SIG-M5 (cell line): ENCODE measurements around the gene SOX1.

Source experiments
- DNase-seq: peaks from one replicate; lab custom pipeline; 2025; lab: John Stamatoyannopoulos, UW

Gene SOX1

GRCh38 chr13:112058941-112059340 is 8.0 kb upstream of the SOX1 start:
- DNase-seq: no peak

GRCh38 chr13:112059457-112060281 is 7.3 kb upstream of the SOX1 start:
- no peak for DNase-seq

GRCh38 chr13:112060282-112060830 is 6.6 kb upstream of the SOX1 start:
- DNase-seq: no peak

GRCh38 chr13:112060899-112061366 is 6.0 kb upstream of the SOX1 start:
- no peak for DNase-seq

GRCh38 chr13:112061367-112062061 is 5.4 kb upstream of the SOX1 start:
- no peak for DNase-seq

GRCh38 chr13:112062072-112062567 is 4.8 kb upstream of the SOX1 start:
- no peak for DNase-seq

GRCh38 chr13:112062571-112063570 is 4.1 kb upstream of the SOX1 start:
- no peak for DNase-seq

- no peak for DNase-seq
Measured at GRCh38 chr13:112063807-112064206, 3.1 kb upstream of the SOX1 start.

- DNase-seq: no peak
Measured at GRCh38 chr13:112064222-112064621, 2.7 kb upstream of the SOX1 start.

- DNase-seq: no peak
Measured at GRCh38 chr13:112065521-112065866, 1.5 kb upstream of the SOX1 start.

GRCh38 chr13:112065867-112066623 is 904 bp upstream of the SOX1 start:
- no peak for DNase-seq

GRCh38 chr13:112066624-112067004 is 335 bp upstream of the SOX1 start:
- no peak for DNase-seq

GRCh38 chr13:112067871-112068539 is 1.1 kb downstream of the SOX1 start:
- no peak for DNase-seq

GRCh38 chr13:112068540-112069060 is 1.7 kb downstream of the SOX1 start:
- DNase-seq: no peak

GRCh38 chr13:112069061-112069844 is 2.3 kb downstream of the SOX1 start:
- no peak for DNase-seq

GRCh38 chr13:112069845-112070251 is 2.9 kb downstream of the SOX1 start:
- DNase-seq: no peak

- DNase-seq: no peak
Measured at GRCh38 chr13:112071102-112071722, 4.3 kb downstream of the SOX1 start.

- no peak for DNase-seq
Measured at GRCh38 chr13:112071723-112072533, 5.0 kb downstream of the SOX1 start.
